HTR-8/SVneo (cell line): ENCODE results near the gene VPS52.
"Not testable (repeated sequence)": the region's sequence is repeated elsewhere in the genome, so short reads cannot be mapped to it uniquely, and the experiment has no call there.

Experiments
- DNase-seq: peaks from one replicate; pipeline ENCODE4 v3.0.0; 2011; ENCODE audit warnings: low spot score, mixed read lengths; ENCODE audit not compliant: insufficient read length
- FAIRE-seq: peaks from 2 replicates; lab custom pipeline; 2011; peaks lifted over from hg19 to GRCh38; lab: Jason Lieb, UNC

VPS52 gene

GRCh38 chr6:33259032-33259431, 12.6 kb downstream of the VPS52 start:
- DNase-seq (no peak), FAIRE-seq (no peak)

GRCh38 chr6:33254591-33254990, 17.1 kb downstream of the VPS52 start:
- FAIRE-seq, result no peak
- DNase-seq, result no peak

- DNase-seq, result no peak
- no peak for FAIRE-seq
These were observed 18.9 kb downstream of the VPS52 start for GRCh38 chr6:33252759-33253158.

DNA sequence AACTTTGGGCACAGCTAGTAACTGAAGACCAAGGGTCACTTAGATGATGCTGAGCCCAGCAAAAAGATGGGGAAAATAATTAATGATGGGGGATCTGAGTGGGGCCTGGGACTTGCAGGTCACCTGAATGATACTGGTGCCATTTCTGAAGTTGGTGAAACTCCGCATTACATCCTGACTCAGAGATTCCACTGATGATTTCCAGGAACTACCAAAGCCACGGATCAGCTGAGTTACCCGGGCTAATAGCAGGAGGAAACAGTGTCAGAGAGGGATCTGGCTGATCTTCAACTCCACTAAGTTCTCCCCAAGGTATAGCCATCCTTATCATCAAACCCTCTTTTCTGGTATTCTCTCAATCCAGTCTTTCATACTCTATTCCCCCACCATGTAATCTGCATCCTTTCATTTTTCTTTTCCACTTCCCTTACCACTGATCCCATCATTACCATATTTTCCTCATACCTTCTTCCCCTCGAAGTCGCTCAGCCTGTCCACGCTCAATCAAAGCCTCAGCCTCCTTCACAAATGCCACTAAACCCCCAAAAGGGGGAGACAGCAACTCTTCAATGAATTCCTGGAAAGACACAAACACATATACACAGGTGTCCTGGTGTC, 20.2 kb downstream of the VPS52 start:
- FAIRE-seq, result no peak
- DNase-seq, result no peak

- FAIRE-seq (no peak), DNase-seq (no peak)
These were observed 20.9 kb downstream of the VPS52 start for GRCh38 chr6:33250731-33251130.

DNA sequence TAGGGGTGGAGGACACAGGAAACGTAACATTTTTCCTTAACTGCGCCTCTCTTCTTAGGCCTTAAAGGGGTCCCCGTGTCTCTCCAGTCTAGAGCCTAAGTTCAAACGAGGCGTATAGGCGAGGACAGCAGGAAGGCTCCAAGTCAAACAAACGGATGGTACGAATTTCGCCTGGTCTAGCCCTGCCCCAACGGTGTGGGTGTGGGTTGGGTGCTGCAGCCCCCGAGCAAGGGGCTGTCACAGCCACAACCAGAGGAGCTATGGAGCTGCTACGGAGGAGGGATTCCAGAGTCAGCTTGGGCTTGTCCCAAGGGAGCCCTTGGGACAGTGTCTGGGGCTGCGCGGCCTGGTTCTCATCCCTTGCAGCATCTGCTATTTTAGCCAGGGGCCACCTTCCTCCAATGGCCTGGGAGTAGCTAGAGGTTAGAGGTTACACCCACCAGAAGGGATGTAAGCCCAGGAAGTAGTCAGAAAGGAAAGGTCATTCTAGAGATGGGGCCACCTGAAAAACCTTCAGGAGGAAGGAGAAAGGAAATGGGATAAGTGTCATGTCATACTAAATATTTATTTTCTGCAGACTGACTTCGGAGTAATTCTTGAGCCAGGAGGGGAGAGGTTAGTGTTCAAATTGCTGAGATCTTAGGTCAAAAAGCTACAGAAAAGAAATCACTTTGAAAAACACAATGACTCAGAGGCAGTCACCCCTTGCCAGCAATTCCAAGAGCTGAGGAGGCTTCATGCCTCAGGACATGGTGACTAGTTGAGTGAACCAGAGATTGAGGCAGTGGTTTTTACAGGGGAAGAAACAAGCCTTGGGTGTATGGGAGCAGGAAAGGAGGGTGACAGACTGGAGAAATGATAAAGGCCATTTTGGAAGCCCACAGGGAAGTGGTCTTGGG, 21.7 kb downstream of the VPS52 start:
- FAIRE-seq (no peak), DNase-seq (no peak)

DNA sequence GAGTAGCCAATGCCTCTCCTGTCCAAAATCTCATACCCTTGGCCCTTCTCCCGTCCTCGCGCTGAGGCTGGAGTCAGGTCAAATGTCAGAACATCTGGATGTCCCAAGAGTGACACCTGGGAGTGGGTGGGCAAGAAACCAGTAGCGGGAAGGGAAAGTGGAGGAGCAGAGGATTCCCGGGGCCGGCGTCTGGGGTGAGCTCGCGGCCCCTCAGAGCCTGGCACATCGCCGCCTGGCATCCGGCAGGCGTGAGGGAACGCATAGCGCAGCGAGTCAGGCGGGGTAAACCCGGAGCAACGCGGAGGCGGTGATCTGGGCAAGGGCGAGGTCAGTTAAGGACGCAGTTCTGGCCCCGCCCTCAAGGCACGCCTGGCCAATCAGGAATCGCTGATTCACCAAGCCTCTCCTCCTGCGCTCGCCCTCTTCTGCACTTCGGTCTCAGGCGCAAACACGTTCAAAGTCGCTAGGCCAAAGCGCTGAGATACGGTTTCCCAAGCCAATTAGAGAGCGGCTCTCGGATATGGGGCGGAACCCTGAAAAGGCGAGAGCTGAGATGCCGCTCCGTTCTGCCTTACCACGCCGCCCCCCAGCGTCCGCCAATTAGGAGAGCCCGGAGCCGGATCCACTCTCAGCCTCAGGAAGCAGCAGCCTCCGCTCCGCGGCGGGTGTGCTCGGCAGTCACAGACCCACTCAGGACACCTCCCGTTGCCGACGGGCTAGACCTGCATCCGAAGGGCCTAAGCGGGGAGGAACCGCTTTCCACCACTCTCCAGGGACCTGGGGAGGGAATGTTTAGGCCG, 22.5 kb downstream of the VPS52 start:
- peak; percentile 95 for DNase-seq
- peak; percentile 97 for FAIRE-seq

GRCh38 chr6:33248643-33248931, 23.1 kb downstream of the VPS52 start:
- FAIRE-seq, result no peak
- DNase-seq, result no peak

DNA sequence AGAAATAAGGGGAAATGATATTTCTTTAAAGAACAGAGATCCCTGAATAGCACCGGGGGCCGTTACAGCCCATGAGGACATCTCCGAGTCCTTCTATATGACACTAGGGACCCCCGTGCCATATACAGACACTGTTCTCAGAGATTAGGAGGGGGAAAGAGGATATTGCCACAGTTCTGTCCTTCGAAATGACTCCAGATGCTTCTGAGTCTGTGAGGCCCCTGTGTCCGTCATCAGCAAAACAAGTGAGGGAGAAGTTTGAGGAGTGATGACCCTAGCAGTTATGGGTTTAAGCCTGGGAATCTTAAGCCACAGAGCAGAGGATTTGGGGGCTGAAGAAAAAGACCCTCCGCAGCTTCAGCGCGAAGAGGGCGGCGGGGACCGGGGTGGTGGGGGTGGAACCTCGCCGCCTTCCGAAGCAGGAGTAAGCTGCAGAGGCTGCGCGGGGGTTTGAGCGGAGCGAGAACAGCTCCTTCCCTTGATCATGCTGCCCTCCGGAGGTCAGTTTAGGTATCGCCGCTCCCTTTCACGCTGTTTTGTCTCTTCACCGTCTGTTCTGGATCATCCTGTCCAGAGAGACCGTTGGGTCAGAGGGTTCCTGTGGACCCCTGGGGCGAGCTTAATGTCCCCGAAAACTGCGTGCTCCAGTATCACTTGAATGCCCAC, 23.6 kb downstream of the VPS52 start:
- peak; percentile 78 for DNase-seq
- FAIRE-seq, result peak; percentile 77

GRCh38 chr6:33243476-33243875, 28.2 kb downstream of the VPS52 start:
- FAIRE-seq, result no peak
- no peak for DNase-seq

DNA sequence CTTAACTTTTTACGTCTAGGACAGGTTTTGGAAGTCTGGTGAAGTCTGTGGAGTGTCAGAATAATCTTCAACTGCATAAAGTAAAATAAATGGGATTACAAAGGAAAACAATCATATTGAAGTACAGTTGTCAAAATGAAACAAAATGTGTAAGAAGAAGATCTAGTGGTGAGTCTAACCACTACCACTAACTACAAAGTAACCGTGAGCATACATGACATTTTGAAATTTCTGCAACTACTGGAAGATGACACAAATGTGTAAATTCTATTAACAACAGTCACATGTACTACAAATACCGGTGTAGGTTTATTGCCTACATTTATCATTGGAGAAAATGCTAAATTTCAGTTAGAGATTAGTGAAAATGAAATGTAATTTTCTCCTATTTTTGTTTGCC, 29.7 kb downstream of the VPS52 start:
- DNase-seq (no peak), FAIRE-seq (no peak)

DNA sequence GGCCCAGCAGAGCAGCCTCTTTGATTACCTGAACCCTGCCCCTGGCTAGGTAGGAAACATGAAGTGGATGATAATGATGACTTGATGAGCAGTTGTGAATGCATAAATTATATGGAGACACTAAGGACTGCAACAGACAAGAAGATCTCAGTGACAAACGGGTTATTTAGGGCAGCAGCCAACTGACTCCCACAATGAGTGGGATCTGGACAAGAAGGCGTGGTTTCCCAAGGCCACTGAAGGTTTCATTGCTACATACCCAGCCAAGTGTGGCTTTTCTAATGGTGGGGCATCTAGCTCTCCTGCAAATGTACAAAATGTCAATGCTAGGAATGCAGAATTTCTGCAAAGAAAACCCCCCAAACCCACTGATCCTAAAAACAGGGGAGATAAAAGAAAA, 33.9 kb downstream of the VPS52 start:
- DNase-seq (no peak), FAIRE-seq (no peak)

DNA sequence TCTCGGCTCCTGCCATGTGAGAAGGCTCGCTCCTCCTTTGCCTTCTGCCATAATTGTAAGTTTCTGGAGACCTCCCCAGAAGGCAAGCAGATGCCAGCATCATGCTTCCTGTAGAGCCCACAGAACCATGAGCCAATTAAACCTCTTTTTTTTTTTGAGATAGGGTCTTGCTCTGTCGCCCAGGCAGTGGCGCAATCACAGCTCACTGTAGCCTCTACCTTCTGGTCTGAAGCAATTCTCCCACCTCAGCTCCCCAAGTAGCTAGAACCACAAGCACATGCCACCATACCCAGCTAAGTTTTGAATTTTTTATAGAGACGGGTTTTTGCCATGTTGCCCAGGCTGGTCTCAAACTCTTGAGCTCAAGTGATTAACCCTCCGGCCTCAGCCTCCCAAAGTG, 34.8 kb downstream of the VPS52 start:
- no peak for DNase-seq
- FAIRE-seq, result no peak

DNA sequence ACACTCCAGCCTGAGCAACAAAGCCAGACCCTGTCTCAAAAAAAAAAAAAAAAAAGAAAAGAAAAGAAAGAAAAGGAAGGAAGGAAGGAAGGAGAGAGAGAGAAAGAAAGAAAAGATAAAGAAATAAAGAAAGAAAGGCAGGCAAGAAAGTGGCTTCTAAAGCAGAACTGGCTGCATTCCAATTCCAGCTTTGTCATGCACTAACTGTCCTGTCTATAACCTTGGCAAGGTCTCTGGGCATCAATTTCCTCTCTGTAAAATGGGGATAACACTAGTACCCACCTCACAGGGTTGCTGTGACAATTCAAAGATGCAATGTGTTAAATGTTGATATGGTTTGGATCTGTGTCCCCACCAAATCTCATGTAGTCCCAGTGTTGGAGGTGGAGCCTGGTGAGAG, 35.3 kb downstream of the VPS52 start:
- FAIRE-seq (no peak), DNase-seq (no peak)

- DNase-seq (no peak), FAIRE-seq (no peak)
These were observed 36.4 kb downstream of the VPS52 start for GRCh38 chr6:33235221-33235634.

DNA sequence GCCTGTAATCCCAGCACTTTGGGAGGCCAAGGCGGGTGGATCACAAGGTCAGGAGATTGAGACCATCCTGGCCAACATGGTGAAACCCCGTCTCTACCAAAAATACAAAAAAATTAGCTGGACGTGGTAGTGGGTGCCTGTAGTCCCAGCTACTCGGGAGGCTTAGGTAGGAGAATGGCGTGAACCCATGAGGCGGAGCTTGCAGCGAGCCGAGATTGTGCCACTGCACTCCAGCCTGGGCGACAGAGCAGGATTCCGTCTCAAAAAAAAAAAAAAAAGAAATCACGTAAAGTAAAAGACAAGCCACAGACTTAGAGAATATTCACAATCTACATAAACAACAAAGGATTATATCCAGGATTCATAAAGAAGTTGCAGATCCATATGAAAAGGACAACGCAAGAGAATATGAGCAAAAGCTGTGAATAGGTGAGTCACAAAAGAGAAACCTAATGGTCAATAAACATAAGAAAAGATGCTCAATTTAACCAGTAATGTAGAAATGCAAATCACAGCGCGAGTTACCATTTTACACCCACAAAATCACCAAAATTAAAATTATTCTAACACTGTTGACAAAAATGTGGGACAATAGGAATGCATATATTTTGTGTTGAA, 45.1 kb downstream of the VPS52 start:
- not testable (repeated sequence) for FAIRE-seq, DNase-seq

- DNase-seq (no peak), FAIRE-seq (no peak)
These were observed 54.0 kb downstream of the VPS52 start for GRCh38 chr6:33217681-33218080.

DNA sequence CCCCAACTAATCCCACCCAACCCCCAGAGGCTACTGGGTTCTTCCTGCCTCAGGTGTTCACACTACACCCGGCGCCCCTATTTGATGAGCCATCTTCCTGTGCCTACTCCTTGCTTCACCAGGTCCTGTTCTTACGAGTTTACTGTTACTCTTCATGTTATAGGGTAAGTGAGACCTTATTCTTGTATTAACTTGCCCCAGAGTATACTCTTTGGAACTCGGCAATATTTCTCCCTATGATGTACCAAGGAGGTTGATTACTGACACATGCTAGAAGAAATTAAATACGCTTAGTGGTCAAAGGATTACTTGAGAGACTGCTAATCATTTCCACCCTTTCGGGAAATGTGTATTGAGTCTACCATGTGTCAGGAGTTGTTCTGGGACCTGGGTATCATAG, 54.4 kb downstream of the VPS52 start:
- DNase-seq (no peak), FAIRE-seq (no peak)

DNA sequence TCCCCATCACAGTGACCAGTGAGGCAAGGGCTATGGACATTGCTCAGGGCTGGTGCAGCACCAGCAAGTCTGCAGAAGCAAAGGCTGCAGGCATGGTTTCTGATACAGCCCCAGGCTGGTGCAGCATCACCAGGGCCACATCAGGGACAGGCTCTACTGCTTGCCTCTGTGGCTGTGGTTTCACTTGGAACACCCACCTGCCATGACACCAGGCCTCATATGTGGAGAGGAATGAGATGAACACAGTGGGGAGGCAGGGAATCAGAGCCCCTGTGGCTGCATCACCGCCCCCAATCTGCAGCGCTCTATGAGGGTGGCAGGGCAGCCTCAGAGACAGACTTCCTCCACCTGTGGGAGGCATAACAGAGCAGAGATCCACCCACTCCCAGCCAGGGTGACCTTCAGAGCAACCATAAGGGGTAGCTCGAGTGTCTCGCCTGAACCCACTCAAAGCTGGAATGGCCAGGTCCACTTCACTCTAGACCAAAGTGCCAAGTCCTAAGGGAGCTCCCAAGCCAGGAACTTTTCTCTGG, 55.5 kb downstream of the VPS52 start:
- DNase-seq (no peak), FAIRE-seq (no peak)
